ENCODE data around the gene TSPYL6. TPM values are rescaled to one million over a fixed set of nuclear protein-coding genes. Genes with fewer than 3 reads are reported as not detected.

Gene TSPYL6
- total RNA-seq, 2 donors from 2014 or later = not detected

DNA sequence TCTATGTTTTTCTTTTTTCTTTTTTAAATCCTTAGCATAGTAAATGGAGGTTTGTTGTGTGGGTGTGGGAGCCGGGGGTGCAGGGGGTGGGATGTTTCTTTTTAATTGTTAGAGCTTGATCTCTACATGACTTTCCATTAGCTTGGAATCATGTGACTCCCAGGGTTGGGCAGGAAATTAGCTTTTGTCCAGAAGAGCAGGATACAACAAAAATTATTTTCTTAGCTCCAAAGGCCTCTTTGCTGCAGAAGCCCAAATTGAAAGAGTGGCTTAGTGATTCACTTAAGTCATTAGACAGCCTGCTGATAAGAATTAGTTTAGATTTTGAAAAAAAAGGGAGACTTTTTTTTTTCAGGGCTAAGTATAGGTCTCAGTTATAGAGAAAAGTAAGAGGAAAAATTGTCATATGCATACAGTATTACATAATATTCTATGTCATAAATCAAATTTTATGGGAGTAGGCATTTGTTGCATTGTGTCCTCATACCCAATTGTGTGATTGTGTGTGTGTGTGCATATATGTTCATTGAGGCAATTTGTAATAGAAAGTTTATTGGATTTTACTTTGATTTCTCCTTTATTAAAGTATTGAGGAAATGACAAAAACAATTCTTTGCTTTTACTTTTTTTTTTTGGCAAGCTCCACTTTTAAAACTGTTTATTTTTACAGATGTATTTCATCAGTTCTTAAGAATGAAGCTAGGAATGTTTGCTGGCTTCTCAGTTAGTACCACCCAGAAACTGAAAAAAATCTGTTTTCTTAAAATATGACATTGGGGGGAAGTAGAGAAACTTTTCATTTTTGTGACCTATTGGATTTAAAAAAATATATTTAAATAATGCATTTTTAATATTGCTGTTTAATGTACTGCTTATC is 47.4 kb downstream of the TSPYL6 start:
- no peak for DNase-seq
- intact Hi-C loops (cut with DNase I, micrococcal nuclease) = loop anchor here in 1 of 2 donors (10.0 kb wide), 1 partner anchor 496 kb away; no protein-coding TSS in a partner anchor
- ATAC-seq = no peak

- no peak for ATAC-seq
- intact Hi-C loops (cut with DNase I, micrococcal nuclease) = loop anchor here in 1 of 2 donors (10.0 kb wide), 1 partner anchor 497 kb away; no protein-coding TSS in a partner anchor
Observed at GRCh38 chr2:54207666-54208195, 48.3 kb downstream of the TSPYL6 start.

DNA sequence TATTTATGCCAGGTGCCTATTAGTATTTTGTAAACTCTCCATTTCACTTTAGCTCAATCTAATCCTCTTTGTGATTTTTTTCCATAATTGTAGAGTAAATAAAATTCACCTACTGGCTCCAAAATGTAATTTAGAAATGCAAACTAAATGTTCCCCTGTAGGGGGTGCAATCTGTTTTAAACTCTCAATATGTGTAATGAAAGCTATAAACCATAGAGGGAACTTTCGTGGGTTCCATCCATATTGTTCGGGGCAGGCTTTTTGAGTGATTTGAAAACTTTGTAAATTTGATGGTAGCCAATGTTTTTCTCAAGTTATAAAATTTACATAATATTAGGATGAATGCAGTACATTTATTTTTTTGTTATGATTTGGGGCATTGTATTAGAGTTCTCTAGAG is 49.4 kb downstream of the TSPYL6 start:
- intact Hi-C loops (cut with DNase I, micrococcal nuclease) = loop anchor here in 1 of 2 donors (10.0 kb wide), 1 partner anchor 498 kb away; no protein-coding TSS in a partner anchor
- ATAC-seq = no peak
- DNase-seq = no peak

More at GRCh38 chr2:54207666-54208195, 48.3 kb downstream of the TSPYL6 start:
- DNase-seq = no peak

DNA sequence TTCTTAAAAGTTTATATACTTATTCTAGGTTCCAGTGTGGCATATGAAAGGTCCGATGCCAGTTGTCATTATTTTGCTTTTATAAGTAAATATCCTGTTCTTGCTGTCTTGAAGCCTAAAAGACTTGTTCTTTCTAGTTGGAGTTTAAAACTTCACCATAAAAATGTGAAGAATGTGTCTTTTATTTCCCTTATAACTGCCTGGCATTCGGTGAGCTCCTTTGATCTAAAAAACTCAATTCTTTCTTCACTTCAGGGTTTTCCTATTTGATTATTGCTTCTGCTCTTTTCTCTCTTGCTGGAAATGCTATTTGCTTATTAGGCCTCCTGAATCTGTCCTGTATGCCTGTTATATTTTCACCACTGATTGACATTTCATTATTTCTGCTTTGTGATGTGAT is 51.6 kb downstream of the TSPYL6 start:
- intact Hi-C loops (cut with DNase I, micrococcal nuclease) = loop anchor here in 1 of 2 donors (10.0 kb wide), 1 partner anchor 500 kb away; no protein-coding TSS in a partner anchor
- ATAC-seq = no peak
- no peak for DNase-seq

Other genes starting within 250 kb of the TSPYL6 start
- 10 to 100 TPM; 10.8 to 12.2 TPM for gene ACYP2, start 140.6 kb downstream of the TSPYL6 start, total RNA-seq
- 100 to 1,000 TPM; 321 to 326 TPM for gene SPTBN1, start 200.1 kb upstream of the TSPYL6 start, total RNA-seq